ENCODE data around the gene PDIA5.

PDIA5 gene

DNA sequence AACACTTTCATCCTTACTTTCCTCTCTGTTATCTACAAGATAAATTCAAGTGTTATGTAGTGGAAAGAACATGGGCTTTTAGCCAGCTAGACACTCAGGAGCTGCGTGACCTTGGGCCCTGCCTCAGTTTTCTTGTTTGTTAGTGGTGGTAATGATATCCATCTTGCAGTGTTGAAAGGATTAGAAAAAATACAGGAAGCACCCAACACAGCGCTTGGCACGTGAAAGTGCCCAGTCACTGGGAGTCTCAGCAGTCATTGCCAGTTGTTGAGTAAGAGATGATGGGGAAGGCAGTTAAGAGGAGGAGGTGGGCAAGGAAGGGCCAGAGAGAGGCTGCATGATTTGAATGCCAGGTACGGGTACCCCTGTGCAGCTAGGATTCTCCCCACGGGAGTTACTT, 5.3 kb downstream of the PDIA5 start:
- no peak for DNase-seq

DNA sequence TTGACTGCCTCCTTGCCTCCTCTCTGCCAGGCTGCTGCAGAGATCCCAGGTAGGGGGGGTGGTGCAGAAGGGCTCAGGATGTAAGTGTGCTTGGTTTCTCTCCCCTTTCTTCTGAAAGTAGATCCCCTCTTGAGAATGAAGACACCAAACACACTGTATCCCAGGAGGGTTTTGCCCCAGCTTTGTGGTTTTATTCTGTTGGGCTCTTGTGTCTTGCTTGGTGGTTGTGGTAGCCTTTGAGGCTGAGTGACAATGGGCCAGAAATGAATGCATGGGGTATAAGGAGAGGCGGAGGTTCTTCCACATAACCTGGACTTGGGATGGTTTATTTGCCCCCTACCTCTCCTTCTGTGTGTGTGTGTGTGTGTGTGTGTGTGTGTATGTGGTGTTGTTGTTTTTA, 5.7 kb downstream of the PDIA5 start:
- no peak for DNase-seq

- peak; percentile 37 for DNase-seq
Measured at GRCh38 chr3:123075359-123075758, 8.5 kb downstream of the PDIA5 start.

DNA sequence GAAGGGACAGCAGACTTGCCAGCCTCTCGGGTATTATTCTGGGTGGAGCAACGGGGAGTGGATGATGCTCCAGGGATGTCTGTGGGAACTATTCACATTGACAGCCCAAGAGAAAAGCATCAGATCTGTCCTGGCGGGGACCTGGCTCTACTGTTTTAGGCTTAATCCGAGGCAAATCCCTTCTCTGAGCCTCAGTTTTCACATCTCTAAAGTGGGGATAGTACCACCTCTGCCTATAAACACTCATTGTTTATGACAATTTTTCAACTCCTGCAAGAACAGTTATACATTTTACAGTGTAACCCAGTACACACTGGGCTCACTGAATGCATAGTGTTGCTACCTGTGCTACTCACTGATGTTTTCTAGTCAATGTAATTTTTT, 9.3 kb downstream of the PDIA5 start:
- no peak for DNase-seq

DNA sequence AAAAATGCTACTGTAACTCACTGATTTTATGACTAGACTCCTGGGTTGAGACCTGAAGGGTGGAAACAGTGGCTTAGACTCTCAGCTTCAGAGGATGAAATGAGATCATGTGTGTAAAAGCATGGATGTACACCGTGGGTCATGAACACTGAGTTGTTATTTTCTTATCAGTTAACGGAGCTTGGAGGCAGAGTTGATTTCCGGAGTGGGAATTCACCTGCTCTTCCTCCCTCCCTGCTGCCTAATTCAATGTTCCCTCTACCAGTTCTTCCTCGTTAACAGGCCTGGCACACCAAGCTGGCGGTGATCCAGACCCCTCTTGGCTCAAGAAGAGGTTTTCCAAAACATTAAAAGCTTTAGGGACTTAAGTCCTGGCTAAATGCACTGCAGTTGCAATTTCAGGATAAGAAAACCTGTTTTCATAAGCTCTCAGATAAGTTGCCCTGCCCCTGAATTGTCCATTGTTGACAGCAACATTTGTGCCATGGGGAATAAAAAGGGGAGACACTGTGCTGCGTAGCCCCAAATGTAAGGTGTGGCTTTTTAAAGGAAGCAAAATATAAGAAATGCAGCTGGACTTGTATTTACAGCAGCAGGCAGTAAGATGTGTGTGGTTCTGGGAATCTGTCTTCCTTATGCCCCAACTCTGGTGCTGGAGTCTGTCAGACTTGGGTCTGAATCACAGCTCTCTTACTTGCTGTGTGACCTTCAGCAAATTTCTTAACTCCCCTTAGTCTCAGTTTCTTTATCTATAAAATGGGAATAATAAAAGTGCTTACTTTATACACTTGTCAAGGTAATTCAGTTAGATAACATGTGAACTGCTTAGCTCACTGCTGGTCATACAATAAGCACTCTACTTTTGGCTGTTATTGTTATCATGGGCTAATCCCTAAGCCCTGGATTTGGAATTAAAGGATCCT, 9.9 kb downstream of the PDIA5 start:
- DNase-seq, result peak; percentile 94

DNA sequence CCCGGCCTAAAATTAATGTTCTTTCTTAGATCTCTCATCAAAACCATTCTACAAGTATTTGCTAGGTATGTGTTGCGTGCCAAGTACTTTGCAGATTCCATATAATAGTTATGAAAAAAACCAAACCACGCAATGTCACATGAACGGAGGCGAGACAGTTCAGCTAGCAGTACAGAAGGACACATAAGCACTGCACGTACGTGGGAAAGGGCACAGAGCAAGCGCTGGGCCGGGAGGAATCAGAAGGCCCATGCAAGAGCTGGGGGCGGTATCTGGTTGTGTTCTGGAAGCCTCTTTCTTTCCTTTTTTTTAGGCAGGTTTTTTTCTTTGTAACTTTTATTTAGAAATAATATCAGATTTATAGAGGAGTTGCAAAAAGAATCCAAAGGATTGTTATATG, 11.3 kb downstream of the PDIA5 start:
- no peak for DNase-seq

DNA sequence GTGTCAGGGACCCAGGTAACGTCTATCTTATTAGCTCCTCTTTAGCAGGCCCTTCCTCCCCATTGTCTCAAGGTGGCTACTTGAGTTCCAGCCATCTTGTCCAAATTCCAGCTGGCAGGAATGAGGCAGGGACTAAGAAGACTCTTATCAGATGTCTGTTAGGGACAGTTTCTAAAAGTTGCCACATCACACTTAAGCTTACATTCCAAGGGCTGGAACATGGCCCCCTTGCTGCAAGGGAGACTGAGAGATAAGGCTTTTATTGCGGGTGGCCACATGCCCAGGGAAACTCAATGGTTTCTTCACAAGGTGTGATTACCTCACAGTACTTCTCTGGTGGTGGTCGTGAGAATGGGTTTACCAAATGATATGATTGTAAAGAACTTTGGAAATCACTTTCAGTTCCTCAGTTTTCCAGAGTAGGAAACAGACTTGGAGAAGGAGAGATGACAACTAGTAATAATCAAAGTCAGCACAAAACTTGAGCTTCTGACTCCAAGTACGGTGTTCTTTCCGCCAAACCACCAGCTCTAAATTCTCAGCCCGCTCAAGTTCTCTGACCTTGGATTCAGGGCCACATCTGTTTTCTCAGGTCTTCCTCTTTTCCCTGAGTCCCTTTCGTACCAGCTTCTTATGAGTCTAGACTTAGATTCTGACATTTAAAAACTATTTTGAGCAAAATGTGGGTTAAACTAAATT, 14.2 kb downstream of the PDIA5 start:
- no peak for DNase-seq

DNA sequence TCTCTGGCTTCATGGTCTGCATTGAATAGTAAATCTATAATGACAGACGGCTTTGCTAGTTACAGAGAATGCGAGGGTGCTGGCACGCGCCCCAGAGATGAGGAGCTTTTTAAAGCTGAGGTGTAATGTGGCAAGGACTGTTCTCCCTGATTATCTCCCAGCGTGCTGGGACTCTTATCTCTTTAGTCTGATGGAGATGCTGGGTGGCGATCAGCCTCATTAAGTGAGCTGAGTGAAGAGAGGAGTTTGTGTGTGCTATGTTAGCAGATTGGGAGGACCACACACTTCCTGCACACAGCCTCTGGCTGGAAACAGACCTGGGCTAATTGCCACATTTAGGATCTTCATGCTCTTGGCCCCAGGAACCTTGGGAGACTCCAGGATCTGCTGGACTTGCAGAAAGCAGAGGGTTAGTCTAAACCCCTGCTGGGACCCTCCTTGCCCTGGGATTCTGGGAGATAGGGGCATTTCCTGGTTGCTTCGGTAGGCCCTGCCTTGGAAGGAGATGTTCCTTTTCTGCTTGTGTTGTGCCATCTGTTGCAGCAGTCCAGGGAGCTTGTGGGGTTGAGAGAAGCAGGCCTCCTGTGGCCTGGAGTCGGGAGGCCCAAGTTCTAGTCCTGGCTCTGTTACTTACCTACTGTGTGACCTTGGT, 15.0 kb downstream of the PDIA5 start:
- DNase-seq, result peak; percentile 92

- no peak for DNase-seq
Measured at GRCh38 chr3:123082370-123083065, 15.7 kb downstream of the PDIA5 start.

DNA sequence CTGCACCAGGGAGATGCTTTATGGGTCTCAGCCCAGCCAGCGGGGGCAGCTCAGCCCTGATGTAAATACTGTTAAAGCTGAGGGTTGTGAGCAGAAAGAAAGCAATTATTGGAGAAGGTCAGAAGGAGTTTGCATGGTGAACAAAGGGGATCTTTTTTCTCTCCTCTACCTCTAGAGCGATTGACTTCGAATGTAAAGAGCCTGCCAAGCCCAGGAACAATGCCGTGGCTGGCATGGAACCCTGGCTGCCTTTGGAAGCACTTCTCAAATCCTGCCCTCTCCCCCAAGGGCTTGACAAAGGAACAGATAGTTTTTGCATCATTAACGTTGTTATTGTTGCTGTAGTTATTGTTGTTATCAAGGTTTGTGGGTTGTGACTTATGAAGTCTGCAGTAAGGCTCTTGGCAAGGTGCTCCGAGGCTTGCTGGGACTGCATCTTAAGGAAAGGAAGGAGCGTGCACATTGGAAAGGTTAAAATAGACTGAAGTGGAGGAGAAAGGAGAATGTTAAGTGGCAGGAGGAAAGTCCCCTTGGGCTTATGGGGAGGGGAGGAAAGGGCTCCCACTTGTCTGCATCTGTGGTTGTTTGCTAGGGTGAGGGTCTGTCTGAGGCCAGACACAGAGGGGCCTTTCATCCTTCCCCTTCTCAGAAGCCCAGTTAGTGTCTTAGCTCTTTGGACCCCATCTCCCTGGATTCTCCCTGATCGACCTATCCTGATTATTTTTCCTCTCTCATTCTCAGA, 16.7 kb downstream of the PDIA5 start:
- no peak for DNase-seq

GRCh38 chr3:123084192-123084591, 17.4 kb downstream of the PDIA5 start:
- DNase-seq, result peak; percentile 54

DNA sequence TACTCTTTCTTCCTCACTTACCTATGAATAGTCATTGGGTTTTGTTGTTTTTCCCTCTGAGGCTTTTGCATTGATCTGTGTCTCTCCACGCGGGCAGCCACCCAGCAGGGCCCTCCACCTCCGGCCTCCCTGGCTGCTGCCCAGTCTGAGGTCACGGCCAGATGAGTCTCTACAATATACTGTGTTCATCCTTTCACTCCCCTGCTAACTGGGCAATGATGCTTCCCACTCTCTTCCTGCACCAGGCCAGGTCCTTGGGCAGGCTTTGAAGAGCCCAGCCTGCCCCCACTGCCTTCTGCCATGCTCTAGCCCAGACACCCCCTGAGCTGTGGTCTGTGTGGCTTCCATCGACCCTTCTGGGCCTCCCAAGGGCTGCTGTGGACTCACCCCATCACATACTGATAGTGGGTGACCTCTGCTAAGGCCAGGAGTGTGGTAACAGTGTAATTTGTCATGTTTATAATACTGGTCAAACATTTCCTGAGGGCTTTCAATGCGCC, 18.0 kb downstream of the PDIA5 start:
- no peak for DNase-seq

DNA sequence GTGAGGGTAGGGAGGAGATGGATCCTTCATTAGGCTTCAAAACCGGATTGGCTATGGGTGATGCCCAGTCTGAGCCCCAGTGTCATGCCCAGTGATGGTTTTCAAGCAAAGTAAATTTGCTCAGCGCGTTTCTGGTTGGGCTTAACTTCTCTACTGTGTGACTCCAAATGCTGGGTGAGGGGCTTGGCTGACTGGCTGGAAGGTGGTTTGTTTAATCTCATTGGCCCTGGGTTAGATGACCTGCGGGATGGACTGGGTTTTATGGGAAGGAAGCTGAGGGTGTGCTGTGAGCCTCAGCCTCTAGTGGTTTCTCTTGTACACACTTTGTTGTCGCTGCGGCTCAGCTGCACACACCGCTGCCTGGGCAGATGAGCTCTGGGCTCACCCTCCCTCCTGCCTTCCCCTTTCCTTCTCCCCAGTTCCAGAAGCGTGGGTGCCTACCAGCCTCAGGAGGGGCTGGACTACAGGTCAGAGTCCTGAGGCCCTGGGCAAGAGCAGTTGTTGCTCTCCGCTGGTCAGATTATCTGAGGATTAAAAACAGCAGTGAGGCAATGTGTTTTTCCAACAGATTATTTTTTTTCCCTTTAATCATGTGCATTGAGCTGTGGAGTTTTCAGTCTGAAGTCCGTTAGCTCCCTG, 18.6 kb downstream of the PDIA5 start:
- DNase-seq, result peak; percentile 96

GRCh38 chr3:123085932-123086627, 19.3 kb downstream of the PDIA5 start:
- DNase-seq, result peak; percentile 93

DNA sequence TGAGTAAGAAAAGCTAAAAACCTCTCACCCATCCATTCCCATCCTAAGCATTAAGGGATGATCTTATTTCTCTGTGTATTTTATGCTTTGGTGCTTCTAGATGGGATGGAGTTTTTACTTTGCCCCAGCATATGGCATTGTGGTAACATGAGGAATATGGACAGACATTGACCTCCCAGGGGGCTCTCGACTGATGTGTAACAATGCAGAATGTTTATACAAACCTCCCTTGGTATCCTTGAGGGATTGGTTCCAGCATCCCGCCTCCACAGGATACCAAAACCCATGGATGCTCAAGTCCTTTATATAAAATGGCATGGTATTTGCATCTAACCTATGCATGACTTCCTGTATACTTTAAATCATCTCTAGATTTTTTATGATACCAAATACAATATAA, 21.6 kb downstream of the PDIA5 start:
- no peak for DNase-seq

DNA sequence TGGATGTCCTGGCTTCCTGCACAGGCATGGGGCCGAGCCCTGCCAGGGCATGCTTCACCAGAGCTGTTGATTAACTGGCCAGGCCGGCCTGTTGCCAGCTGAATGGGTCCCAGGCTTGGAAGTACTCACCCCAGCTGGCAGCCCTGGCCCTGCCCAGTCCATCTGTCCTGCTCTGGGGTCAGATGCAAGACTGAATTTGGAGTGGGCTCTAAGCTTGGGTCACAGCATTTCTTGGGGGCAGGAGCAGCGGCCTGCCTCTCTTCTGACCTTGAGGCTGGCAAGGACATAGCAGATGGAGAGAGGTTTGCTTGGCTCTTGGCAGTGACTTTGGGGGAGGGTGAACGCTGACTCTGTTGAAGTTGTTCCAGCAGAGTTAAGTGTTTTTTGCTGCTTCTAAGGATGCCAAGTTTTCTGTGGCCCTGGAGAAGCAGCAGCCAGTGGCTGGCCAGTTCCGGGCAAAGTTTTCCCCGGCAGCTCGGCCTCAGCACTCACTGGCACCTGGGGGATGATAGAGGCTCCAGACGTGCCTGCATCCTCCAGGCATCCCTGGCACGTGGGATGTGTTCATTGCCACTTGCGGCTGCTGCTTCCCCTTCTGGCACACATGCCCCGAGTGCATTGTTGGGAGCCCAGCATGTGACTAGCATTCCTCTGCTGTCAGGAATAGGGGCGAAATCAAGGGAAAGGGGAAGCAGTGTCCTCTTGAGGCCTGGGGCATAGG, 22.9 kb downstream of the PDIA5 start:
- no peak for DNase-seq

DNA sequence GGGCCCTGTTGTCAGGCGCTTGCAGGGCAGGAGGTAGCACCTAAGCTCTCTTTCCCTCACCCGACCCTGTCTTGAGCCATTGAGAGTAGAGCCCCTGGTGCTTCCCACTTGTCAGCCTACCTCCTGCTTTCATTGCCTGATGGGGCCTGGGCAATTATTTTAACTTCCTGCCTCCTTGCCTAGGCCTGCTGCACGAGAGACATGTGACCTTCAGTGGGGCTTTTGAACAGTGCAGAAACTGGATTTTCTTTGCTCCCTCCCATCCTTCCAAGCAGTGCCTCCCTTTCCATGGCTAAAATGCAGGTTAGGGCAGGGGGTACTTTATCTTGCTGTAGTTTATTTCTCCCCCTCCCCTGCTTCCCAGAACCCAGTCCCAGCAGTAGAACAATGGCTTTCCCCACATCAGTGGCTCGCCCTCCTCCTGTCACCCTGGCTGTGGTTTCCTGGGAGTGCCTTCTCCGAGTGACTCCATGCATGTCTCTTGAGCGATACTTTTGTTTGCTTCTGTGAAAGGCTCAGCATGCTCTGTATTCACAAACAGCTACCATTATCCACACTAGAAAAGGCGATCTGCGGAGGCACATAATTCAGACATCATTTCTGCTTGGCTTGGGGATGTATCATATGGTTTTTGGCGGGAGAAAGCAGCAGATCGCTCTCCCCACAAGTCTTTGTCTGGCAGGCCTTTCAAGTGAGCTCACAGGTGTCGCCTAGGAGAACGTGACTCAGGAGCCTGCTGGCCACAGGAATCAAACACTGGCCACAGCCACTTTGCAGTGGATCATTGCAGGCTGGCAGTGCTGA, 24.1 kb downstream of the PDIA5 start:
- no peak for DNase-seq

GRCh38 chr3:123092243-123092642, 25.4 kb downstream of the PDIA5 start:
- DNase-seq, result no peak

- no peak for DNase-seq
Measured at GRCh38 chr3:123093696-123094095, 26.9 kb downstream of the PDIA5 start.
